Astrocyte (in vitro differentiated cells and primary cell): ENCODE results near the gene TBR1. TPM values are rescaled to one million over a fixed set of nuclear protein-coding genes. Genes with fewer than 3 reads are reported as not detected.

Experiments used
- DNase-seq: peaks from one replicate; pipeline ENCODE4 v3.0.0-alpha.2; 2010; ENCODE audit warnings: low read depth
- FAIRE-seq: peaks from 2 replicates; lab custom pipeline; 2011; peaks lifted over from hg19 to GRCh38; lab: Jason Lieb, UNC
- H2AFZ ChIP-seq: 2 replicates; pipeline ENCODE4 v1.6.0; 2012; ENCODE audit warnings: low read depth, low read length, inconsistent platforms
- H3K27ac ChIP-seq: 2 replicates; pipeline ENCODE4 v1.5.1; 2011; ENCODE audit warnings: low read depth, low read length, inconsistent platforms
- H3K27me3 ChIP-seq: 2 replicates; pipeline ENCODE4 v1.6.0; 2011; ENCODE audit warnings: low read length, inconsistent platforms; ENCODE audit not compliant: insufficient read depth
- H3K36me3 ChIP-seq: 2 replicates; pipeline ENCODE4 v1.5.1; 2011; ENCODE audit warnings: low read length, inconsistent platforms; ENCODE audit not compliant: insufficient read depth
- H3K4me1 ChIP-seq: 2 replicates; pipeline ENCODE4 v1.5.1; 2011; ENCODE audit warnings: low read length, inconsistent platforms; ENCODE audit not compliant: insufficient read depth
- H3K4me2 ChIP-seq: 2 replicates; pipeline ENCODE4 v1.6.0; 2012; ENCODE audit warnings: low read length, inconsistent platforms
- H3K4me3 ChIP-seq: 2 replicates; pipeline ENCODE4 v1.5.1; 2011; ENCODE audit warnings: low read depth, mild to moderate bottlenecking, low read length, inconsistent platforms; ENCODE audit not compliant: insufficient read depth
- H3K79me2 ChIP-seq: 2 replicates; pipeline ENCODE4 v1.6.0; 2012; ENCODE audit warnings: mild to moderate bottlenecking, low read length, inconsistent platforms; ENCODE audit not compliant: insufficient read depth
- H3K9ac ChIP-seq: 2 replicates; pipeline ENCODE4 v1.6.0; 2012; ENCODE audit warnings: mild to moderate bottlenecking, low read length, inconsistent platforms
- H3K9me3 ChIP-seq: 2 replicates; pipeline ENCODE4 v1.5.1; 2012; ENCODE audit warnings: low read depth, mild to moderate bottlenecking, low read length, inconsistent platforms; ENCODE audit not compliant: insufficient read depth
- H4K20me1 ChIP-seq: 2 replicates; pipeline ENCODE4 v1.6.0; 2012; ENCODE audit warnings: low read length, inconsistent platforms; ENCODE audit not compliant: insufficient read depth
- H3K27ac Mint-ChIP-seq: one replicate; pipeline ENCODE4 v1.8.0; 2021; ENCODE audit warnings: mild to moderate bottlenecking, mixed read lengths; ENCODE audit not compliant: unreplicated experiment
- H3K27me3 Mint-ChIP-seq: one replicate; pipeline ENCODE4 v1.8.0; 2021; ENCODE audit warnings: low read depth, mixed read lengths; ENCODE audit not compliant: unreplicated experiment
- H3K36me3 Mint-ChIP-seq: one replicate; pipeline ENCODE4 v1.8.0; 2021; ENCODE audit warnings: low read depth, mixed read lengths; ENCODE audit not compliant: unreplicated experiment
- H3K4me1 Mint-ChIP-seq: one replicate; pipeline ENCODE4 v1.8.0; 2021; ENCODE audit warnings: low read depth, mixed read lengths; ENCODE audit not compliant: unreplicated experiment
- H3K4me3 Mint-ChIP-seq: one replicate; pipeline ENCODE4 v1.8.0; 2021; ENCODE audit warnings: mild to moderate bottlenecking, moderate library complexity, mixed read lengths; ENCODE audit not compliant: unreplicated experiment
- H3K9me3 Mint-ChIP-seq: one replicate; pipeline ENCODE4 v1.8.0; 2021; ENCODE audit warnings: mild to moderate bottlenecking, mixed read lengths; ENCODE audit not compliant: unreplicated experiment
- CTCF ChIP-seq: IDR thresholded peaks from 2 replicates; pipeline ENCODE4 v1.5.1; 2011; ENCODE audit warnings: low read depth, mild to moderate bottlenecking, inconsistent platforms, low read length, moderate library complexity; ENCODE audit not compliant: insufficient read depth
- EZH2 ChIP-seq: IDR thresholded peaks from 2 replicates; pipeline ENCODE4 v1.6.1; 2012; ENCODE audit warnings: mild to moderate bottlenecking, low read length, inconsistent platforms; ENCODE audit not compliant: insufficient read depth
- total RNA-seq: library from RNA; stranded (reverse); gene quantifications from 2 replicates; pipeline ENCODE4 v1.2.1, GENCODE V29; 2021

TBR1 gene
- total RNA-seq, 1 donor from 2014 or later, result not detected

GRCh38 chr2:161426922-161427663 is 11.0 kb downstream of the TBR1 start:
- Histone ChIP-seq H4K20me1 (peaks cover 15% of the 10 kb centered on the region), H3K27ac (no peak overlapping the region), H3K36me3 (no peaks in the 10 kb centered on the region), H3K4me1 (peaks cover 4% of the 10 kb centered on the region), H2AFZ (peak overlapping the region; percentile 34), H3K79me2 (no peaks in the 10 kb centered on the region), H3K27me3 (peaks cover 78% of the 10 kb centered on the region), H3K9me3 (no peaks in the 10 kb centered on the region), H3K4me2 (peak overlapping the region; percentile 80), H3K9ac (no peak overlapping the region), H3K4me3 (peak overlapping the region; percentile 48)
- Mint-ChIP-seq H3K27ac (no peak overlapping the region), H3K36me3 (peaks cover 6% of the 10 kb centered on the region), H3K4me3 (peak overlapping the region; percentile 75), H3K27me3 (peaks cover 76% of the 10 kb centered on the region), H3K4me1 (peaks cover 3% of the 10 kb centered on the region), H3K9me3 (peaks cover 6% of the 10 kb centered on the region)
- DNase-seq (no peak), FAIRE-seq (no peak)
- TF ChIP-seq CTCF (no peak), EZH2 (peak; percentile 94)

- H3K4me1 ChIP-seq, result peaks cover 4% of the 10 kb centered on the region
- no peak for DNase-seq
- peak overlapping the region; percentile 80 for H3K4me2 ChIP-seq
- TF ChIP-seq CTCF, result no peak
- TF ChIP-seq EZH2, result no peak
- no peak overlapping the region for H3K9ac ChIP-seq
- peaks cover 15% of the 10 kb centered on the region for H4K20me1 ChIP-seq
- peaks cover 69% of the 10 kb centered on the region for H3K27me3 ChIP-seq
- peaks cover 67% of the 10 kb centered on the region for H3K27me3 Mint-ChIP-seq
- no peaks in the 10 kb centered on the region for H3K79me2 ChIP-seq
- peak overlapping the region; percentile 34 for H2AFZ ChIP-seq
- H3K36me3 Mint-ChIP-seq, result peaks cover 6% of the 10 kb centered on the region
- no peaks in the 10 kb centered on the region for H3K9me3 ChIP-seq
- no peak overlapping the region for H3K27ac ChIP-seq
- peaks cover 3% of the 10 kb centered on the region for H3K4me1 Mint-ChIP-seq
- H3K27ac Mint-ChIP-seq, result no peak overlapping the region
- H3K36me3 ChIP-seq, result no peaks in the 10 kb centered on the region
- peak overlapping the region; percentile 75 for H3K4me3 Mint-ChIP-seq
- H3K9me3 Mint-ChIP-seq, result peaks cover 6% of the 10 kb centered on the region
- no peak for FAIRE-seq
- peak overlapping the region; percentile 48 for H3K4me3 ChIP-seq
Observed at GRCh38 chr2:161427664-161428587, 11.8 kb downstream of the TBR1 start.
